C4-2B (cell line): ENCODE results near the gene LOXL4.

Experiments used
- CTCF ChIP-seq: fragments of 450-650 bp; conservative IDR thresholded peaks from 2 replicates; pipeline ENCODE4 v1.5.1; 2017; ENCODE audit warnings: mild to moderate bottlenecking
- ZFX ChIP-seq: fragments of 450-650 bp; IDR thresholded peaks from 2 replicates; pipeline ENCODE4 v1.6.1; 2017

GRCh38 chr10:98301664-98302319, 33.8 kb upstream of the LOXL4 start:
- no peak for TF ChIP-seq CTCF
- no peak for TF ChIP-seq ZFX
